ENCODE measurements around the gene BMPR1B.

DNA sequence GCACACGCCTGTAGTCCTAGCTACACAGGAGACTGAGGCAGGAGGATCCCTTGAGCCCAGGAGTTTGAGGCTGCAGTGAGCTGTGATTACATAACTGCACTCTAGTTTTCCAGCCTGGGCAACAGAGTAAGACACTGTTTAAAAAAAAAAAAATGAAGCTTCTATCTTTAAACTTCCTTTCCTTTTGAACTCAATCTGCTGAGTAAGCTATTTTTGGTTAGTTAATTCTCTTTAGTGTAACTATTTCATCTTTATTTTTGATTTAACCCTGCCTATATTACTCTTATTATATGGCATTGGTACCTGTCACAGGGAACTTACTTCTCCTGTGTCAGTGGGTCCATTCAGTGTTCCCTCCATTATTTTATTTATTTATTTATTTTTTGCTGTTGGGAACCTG, 160.8 kb downstream of the BMPR1B start:
- TF ChIP-seq CTCF (IDR thresholded peaks at IDR 0.05): no peak
- no peak for TF ChIP-seq EZH2 (IDR thresholded peaks at IDR 0.05; ENCODE audit: borderline replicate concordance, insufficient read depth, low read depth, low read length, poor library complexity, severe bottlenecking)
